AG04450 (cell line): ENCODE measurements around the gene GLTPD2. TPM values are rescaled to one million over a fixed set of nuclear protein-coding genes. Genes with fewer than 3 reads are reported as not detected.
A peak's percentile ranks its signal among the peaks of the same experiment; 100 is the strongest.

Experiments used
- CTCF ChIA-PET: fragments of 300-600, 350-600 bp; formaldehyde crosslinking; extraction: SDS; loops from one replicate; lab custom pipeline; 2022; ENCODE audit warnings: antibody characterized with exemption, inconsistent platforms; lab: Charles Lee
- POLR2A ChIA-PET: fragments of 350-600 bp; formaldehyde crosslinking; extraction: SDS; loops from one replicate; lab custom pipeline; 2021; ENCODE audit warnings: antibody characterized with exemption, inconsistent platforms; lab: Yijun Ruan, JAX
- DNase-seq: peaks from one replicate; pipeline ENCODE4 v3.0.0-alpha.2; 2011; ENCODE audit warnings: low read depth, low spot score
- H3K27ac ChIP-seq: one replicate; pipeline ENCODE4 v1.5.1; 2012; ENCODE audit warnings: low read depth, low read length, control low read depth
- H3K27me3 ChIP-seq: one replicate; pipeline ENCODE4 v1.6.0; 2012; ENCODE audit warnings: low read length; ENCODE audit not compliant: control insufficient read depth, insufficient read depth
- H3K4me3 ChIP-seq: 2 replicates; pipeline ENCODE4 v1.5.1; 2011; ENCODE audit warnings: mild to moderate bottlenecking, low read depth, low read length, control low read depth
- H3K9me3 ChIP-seq: 2 replicates; pipeline ENCODE4 v1.5.1; 2012; ENCODE audit warnings: low read length; ENCODE audit not compliant: control insufficient read depth, insufficient read depth
- CTCF ChIP-seq: IDR thresholded peaks from 2 replicates; pipeline ENCODE4 v1.5.1; 2011; ENCODE audit warnings: low read depth, low read length, control low read depth, inconsistent platforms
- polyA plus RNA-seq: library from polyadenylated mRNA; depleted of rRNA; stranded (reverse); fragments of >200 nt; gene quantifications from 2 replicates; pipeline ENCODE4 v1.2.3, GENCODE V29; 2011

GLTPD2 gene
- polyA plus RNA-seq, 1 experiment = not detected

- H3K27ac ChIP-seq = no peak overlapping the region
- H3K9me3 ChIP-seq = no peaks in the 10 kb centered on the region; the same call in 1 of the 2 replicates
- TF ChIP-seq CTCF = no peak
- H3K27me3 ChIP-seq = no peaks in the 10 kb centered on the region
- no peak for DNase-seq
- POLR2A ChIA-PET = interaction anchor here (0.5 to 2.8 kb wide), 7 partner anchors 10 to 120 kb away, joined by 3 to 18 read pairs (median 5); partner anchors contain the start of genes ARRB2 and PSMB6
- peak overlapping the region; percentile 71 for H3K4me3 ChIP-seq
- CTCF ChIA-PET = interaction anchor here (2.3 kb wide), 1 partner anchor 16 kb away, joined by 9 read pairs; no protein-coding TSS in a partner anchor
These were observed 17.7 kb downstream of the GLTPD2 start for GRCh38 chr17:4806456-4806776.

GRCh38 chr17:4806777-4807604 lies 18.2 kb downstream of the GLTPD2 start, which contains the start of gene PLD2:
TSS of gene PLD2 (plus strand) at chr17:4807152. CDS start at chr17:4807773, 621 bp downstream.
- Histone ChIP-seq H3K4me3 (peak within 1 kb of the TSS; percentile 74), H3K27ac (no peak within 1 kb of the TSS)

GRCh38 chr17:4807605-4808377 lies 19.0 kb downstream of the GLTPD2 start:
- Histone ChIP-seq H3K27me3 (no peaks in the 10 kb centered on the region), H3K4me3 (peak overlapping the region; percentile 74), H3K27ac (no peak overlapping the region), H3K9me3 (no peaks in the 10 kb centered on the region; the same call in 1 of the 2 replicates)
- TF ChIP-seq CTCF = no peak
- no peak for DNase-seq
- ChIA-PET POLR2A (interaction anchor here (1.2 to 2.8 kb wide), 2 partner anchors 12 to 18 kb away, joined by 5 to 18 read pairs; partner anchors contain the start of gene PSMB6), CTCF (interaction anchor here (0.6 to 2.3 kb wide), 3 partner anchors 18 to 394 kb away, joined by 3 to 9 read pairs (median 3); no protein-coding TSS in a partner anchor)

More at GRCh38 chr17:4806777-4807604, 18.2 kb downstream of the GLTPD2 start, which contains the start of gene PLD2:
- ChIA-PET POLR2A (interaction anchor here (0.5 to 2.8 kb wide), 7 partner anchors 11 to 120 kb away, joined by 3 to 18 read pairs (median 5); partner anchors contain the start of genes ARRB2 and PSMB6), CTCF (interaction anchor here (1.1 to 2.3 kb wide), 2 partner anchors 17 to 82 kb away, joined by 3 to 9 read pairs; no protein-coding TSS in a partner anchor)
- no peak for DNase-seq
- no peak for TF ChIP-seq CTCF
- H3K9me3 ChIP-seq = no peaks in the 10 kb centered on the region; the same call in 1 of the 2 replicates
- H3K27me3 ChIP-seq = no peaks in the 10 kb centered on the region

- TF ChIP-seq CTCF = no peak
- ChIA-PET POLR2A (interaction anchor here (2.8 kb wide), 1 partner anchor 12 kb away, joined by 18 read pairs; the partner anchor contains the start of gene PSMB6), CTCF (interaction anchor here (0.6 to 2.3 kb wide), 3 partner anchors 18 to 395 kb away, joined by 3 to 9 read pairs (median 3); no protein-coding TSS in a partner anchor)
- Histone ChIP-seq H3K4me3 (no peak overlapping the region), H3K27ac (no peak overlapping the region), H3K27me3 (no peaks in the 10 kb centered on the region), H3K9me3 (no peaks in the 10 kb centered on the region; the same call in 1 of the 2 replicates)
- DNase-seq = no peak
These were observed 19.6 kb downstream of the GLTPD2 start for GRCh38 chr17:4808378-4808767.
